LNCAP (cell line): ENCODE measurements around the gene DAP.

ENCODE experiments used
- TF ChIP-seq, protein P1 (sequence below): fragments of 450-650 bp; IDR thresholded peaks from 2 replicates; pipeline ENCODE4 v1.5.1; 2017; ENCODE audit warnings: mild to moderate bottlenecking

Gene DAP

GRCh38 chr5:10724781-10725507, 36.1 kb downstream of the DAP start:
- TF ChIP-seq, protein P1, sequence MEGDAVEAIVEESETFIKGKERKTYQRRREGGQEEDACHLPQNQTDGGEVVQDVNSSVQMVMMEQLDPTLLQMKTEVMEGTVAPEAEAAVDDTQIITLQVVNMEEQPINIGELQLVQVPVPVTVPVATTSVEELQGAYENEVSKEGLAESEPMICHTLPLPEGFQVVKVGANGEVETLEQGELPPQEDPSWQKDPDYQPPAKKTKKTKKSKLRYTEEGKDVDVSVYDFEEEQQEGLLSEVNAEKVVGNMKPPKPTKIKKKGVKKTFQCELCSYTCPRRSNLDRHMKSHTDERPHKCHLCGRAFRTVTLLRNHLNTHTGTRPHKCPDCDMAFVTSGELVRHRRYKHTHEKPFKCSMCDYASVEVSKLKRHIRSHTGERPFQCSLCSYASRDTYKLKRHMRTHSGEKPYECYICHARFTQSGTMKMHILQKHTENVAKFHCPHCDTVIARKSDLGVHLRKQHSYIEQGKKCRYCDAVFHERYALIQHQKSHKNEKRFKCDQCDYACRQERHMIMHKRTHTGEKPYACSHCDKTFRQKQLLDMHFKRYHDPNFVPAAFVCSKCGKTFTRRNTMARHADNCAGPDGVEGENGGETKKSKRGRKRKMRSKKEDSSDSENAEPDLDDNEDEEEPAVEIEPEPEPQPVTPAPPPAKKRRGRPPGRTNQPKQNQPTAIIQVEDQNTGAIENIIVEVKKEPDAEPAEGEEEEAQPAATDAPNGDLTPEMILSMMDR, result no peak

GRCh38 chr5:10723514-10723913, 37.5 kb downstream of the DAP start:
- TF ChIP-seq, protein P1, result no peak

- TF ChIP-seq, protein P1, result no peak
These were observed 41.1 kb downstream of the DAP start for GRCh38 chr5:10719965-10720364.

DNA sequence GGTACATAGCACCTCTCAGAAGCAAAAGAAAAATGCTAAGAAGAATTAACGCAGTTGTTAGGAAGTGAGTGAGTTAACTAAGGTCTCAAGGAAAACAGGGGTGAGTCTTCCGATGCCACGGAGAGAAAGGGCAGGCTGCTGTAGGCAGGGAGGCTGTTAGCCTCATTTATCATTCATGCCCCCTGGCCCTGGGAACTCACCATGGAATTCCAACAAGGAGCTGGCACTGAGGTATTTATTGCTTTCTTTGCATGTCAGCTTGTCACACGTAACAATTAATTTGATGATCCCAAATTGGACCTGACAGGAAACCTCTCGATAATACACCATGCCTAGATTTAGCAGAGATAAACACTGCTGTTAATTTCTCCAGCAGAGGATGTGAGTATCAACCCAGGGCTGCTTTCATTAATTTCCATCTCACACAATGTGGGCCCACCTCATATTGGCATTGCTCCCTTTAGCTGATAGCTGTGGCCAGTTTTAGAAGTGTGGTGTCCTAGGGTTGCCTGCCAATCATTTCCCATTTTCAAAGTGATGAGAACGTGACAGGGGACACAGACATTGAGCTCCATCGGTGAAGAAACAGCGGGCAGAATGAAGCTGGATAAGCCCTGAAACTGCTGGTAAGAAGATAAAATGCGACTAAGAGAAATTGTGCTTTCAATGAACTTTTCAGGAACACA, 45.3 kb downstream of the DAP start:
- TF ChIP-seq, protein P1, result no peak

- TF ChIP-seq, protein P1, result no peak
These were observed 48.3 kb downstream of the DAP start for GRCh38 chr5:10712574-10713366.

GRCh38 chr5:10711562-10711961, 49.5 kb downstream of the DAP start:
- TF ChIP-seq, protein P1, result no peak

DNA sequence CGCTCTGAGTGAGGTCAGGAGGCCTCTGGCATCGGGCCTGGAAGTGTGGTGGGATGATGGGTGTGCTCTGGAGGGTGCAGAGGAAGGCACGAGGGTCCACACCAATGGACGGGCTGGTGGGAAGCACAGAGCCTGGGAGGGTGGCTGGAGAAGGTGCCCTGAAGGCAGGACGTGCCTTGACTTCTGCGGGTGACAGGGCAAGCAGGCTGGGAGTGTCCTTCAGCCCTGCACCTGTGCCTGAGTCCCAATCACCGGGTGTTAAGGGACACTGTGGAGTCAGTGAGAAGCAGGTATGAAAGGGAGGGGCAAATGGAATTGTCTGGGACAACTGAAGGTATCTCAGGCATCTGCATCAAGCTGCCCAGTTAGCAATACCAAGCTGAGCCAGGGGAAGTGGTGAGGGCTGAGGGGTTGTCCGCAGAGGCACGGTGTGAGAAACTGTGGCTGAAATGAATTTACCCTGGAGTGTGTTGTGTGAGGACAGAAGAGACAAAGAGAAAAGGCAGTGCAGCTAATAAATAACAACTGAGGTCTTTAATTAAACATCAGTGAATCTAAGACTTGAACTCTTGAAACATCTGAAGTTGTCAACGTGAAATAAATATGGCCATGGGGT, 50.4 kb downstream of the DAP start:
- TF ChIP-seq, protein P1, result no peak
